Stimulated activated CD8-positive, alpha-beta memory T cell treated with anti-CD3 and anti-CD28 coated beads, Interleukin-15, amount 100 ng/mL, for 24 hours (primary cell): ENCODE measurements around the gene IRS4.

Source experiments
- DNase-seq: peaks from one replicate; pipeline ENCODE4 v3.0.0-alpha.2; 2020; ENCODE audit warnings: low read depth

IRS4 gene

DNA sequence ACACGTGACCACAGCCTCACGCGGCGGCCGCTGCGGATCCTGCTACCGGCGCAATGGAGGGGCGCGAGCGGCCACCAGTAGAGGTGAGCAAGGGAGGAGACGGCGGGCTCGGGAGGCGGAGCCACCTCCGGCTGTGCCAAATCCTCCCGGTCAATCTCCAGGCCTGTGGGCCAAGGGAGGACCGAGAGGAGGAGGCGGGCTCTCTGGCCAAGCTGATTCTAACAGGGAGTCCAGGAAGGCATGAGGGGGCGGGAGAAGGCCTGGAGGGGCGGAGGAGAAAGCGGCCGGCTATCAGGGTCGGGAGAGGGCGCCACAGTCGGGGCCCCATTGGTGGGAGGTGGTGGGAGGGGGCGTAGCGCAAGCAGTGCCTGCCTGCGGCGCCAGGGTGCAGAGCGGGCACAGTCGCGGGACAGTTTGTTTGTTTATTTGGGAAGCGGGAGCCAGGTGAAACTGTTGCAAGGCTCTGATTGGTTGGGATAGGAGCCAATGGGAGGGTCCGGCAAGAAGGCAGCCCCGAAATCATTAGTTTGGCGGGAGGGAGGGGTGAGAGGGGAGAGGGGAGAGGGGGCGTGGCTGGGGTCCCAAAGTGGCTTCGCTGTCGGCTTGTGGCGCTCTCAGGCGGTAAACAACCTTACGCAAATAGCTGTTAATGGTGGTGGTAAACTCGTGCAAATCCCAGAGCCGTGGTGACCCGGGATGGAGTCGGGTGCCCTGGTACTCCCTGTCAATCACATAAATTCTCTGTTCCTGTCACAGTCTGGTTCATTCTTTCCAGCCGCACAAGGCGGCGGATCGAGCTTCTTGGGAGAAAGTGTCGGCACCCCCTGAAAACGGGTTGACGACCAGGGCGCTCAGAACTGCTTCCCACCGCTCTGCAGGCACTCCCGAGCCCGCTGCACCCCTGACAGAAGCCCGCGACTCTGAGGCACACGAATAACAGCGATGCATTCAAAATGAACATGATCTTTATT lies at the start of gene IRS4:
TSS of gene IRS4 (minus strand) at position 55 of the 971 bp plus-strand sequence.
- DNase-seq: no peak

DNA sequence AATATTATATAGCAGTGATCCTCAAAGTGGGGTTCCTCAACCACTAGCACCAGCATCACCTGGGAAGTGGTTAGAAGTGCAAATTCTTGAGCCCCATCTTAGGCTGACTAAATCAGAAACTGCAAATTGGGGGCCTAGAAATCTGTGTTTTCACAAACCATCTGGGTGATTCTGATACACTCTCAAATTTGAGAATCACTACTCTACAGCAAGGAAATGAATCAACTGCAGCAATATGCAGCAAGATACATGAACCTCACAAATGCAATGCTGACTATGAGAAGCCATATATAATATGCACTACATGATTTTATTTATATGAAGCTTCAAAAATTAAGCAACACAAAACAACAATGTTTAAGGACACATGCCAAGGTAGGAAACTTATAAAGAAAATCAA lies 36.2 kb upstream of the IRS4 start:
- no peak for DNase-seq

- no peak for DNase-seq
Measured at GRCh38 chrX:108763559-108763958, 27.2 kb upstream of the IRS4 start.

- DNase-seq: no peak
Measured at GRCh38 chrX:108740299-108740774, 4.0 kb upstream of the IRS4 start.

DNA sequence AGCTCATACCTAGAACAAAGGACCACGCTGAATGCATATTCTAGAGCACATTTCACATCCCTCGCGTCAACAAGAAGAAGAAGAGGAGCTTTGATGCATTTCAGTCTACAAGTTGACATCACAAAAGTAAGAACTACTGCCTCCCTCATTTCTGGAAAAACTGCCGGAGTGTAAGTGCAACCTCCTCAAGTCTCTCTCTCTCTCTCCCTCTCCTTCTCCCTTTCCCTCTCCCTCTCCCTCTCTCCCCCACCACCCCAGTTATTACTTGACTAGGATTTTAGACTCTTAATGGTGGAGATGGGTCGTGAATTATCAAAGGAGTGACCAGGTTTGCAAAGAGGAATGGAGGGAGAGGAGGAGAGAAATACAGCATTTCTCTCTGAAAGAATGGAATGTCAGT lies 1.4 kb upstream of the IRS4 start:
- no peak for DNase-seq

GRCh38 chrX:108735679-108736508 lies 469 bp downstream of the IRS4 start:
- DNase-seq: no peak

DNA sequence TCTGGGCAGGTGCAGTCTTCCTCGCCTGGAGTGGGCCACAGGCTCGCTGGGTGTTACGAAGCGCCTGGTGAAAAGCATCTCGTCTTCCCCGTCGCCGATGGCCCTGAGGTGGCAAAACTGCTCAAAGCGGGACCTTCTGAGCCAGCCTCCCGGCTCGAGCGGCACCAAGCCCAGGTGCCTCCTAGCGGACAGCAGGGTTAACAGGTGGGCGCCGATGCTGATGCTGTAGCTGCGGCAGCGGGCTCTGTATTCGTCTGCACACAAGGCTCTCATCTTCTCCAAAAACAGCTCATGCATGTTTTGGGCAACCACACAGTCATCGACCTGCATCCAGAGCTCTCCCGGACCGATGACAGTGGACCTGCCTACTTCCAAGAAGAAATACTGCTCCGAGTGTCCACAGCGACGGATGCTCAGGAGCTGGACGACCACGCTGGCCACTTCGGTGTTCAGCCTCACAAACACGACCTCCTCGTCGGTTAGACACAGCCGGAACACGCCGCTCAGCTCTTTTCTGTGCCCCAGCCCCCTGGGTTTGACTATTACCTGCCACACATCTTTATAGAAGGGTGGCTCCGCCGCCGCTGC lies 1.2 kb downstream of the IRS4 start:
- DNase-seq: no peak

- no peak for DNase-seq
Measured at GRCh38 chrX:108734426-108734825, 1.9 kb downstream of the IRS4 start.

- no peak for DNase-seq
Measured at GRCh38 chrX:108732630-108733321, 3.6 kb downstream of the IRS4 start.

DNA sequence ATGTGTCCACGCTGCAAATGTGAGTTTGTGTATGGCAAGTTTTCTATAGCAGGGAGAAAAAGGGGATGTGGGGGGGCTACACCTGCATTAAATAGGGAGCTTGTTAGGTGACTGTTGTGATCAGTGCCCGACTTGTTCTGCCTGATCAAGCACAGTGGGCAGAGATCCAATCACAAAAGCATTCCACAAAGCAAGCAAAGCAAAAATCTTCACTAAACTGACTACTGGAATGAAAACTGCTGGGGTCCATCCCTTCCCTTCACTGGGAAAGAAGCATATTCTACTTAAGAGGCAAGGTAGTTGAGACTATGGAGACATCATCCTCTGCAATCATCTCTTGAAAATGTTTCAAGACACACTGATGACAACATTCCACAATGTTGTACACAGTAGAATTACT lies 5.2 kb downstream of the IRS4 start:
- no peak for DNase-seq

GRCh38 chrX:108726748-108727147 lies 9.6 kb downstream of the IRS4 start:
- DNase-seq: no peak

- DNase-seq: no peak
Measured at GRCh38 chrX:108722561-108722960, 13.8 kb downstream of the IRS4 start.

DNA sequence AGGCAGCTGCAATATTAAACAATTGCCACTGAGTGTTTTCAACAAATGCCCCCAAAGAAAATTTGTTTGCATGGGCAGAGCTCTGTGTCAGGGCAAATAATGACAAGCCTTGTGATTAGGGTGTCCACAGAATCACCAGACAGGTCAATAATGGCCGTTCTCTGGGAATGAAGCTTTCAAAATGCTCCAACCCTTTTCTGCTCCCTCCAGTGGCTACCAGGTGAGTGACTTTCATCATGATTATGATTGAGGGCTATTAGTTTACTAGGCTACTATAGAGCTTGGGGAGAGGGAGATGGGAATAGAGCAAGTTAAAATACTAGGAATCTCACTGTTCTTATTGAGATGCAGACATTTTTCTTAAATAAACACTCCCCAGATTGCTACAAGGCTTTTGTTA lies 23.5 kb downstream of the IRS4 start:
- no peak for DNase-seq

DNA sequence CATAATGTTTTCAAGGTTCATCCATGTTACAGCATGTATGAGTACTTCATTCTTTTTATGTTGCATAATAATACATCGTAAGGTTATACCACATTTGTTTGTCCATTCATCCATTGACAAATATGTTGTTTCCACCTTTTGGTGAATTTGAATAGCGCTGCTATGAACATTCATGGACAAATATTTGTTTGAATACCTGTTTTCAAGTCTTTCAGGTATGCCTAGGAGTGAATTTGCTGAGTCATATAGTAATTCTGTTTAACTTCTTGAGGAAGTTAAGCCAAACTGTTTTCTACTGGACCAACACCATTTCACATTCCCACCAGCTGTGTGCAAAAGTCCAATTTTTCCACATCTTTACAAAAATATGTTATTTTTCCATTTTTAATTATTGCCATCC lies 31.5 kb downstream of the IRS4 start:
- no peak for DNase-seq

GRCh38 chrX:108702530-108702929 lies 33.8 kb downstream of the IRS4 start:
- DNase-seq: no peak

DNA sequence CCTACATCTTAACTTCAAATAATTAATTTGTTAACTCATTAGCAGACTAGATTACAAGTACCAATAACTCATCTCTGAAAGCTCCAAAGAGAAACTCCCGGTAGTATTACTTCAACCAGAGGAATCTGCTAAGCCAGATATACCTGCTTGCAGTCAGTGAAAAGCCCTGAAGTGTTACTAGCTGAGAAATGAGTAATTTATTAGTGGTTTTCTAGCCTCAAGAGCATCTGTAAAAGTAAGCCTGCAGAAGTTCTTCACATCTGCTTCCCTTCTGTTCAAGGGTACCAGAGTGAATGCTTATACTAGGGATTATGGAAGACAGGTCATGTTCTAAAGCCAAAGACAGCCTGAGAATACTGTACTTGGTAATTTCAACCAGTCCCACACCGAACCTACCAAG lies 34.7 kb downstream of the IRS4 start:
- DNase-seq: no peak

- DNase-seq: no peak
Measured at GRCh38 chrX:108699368-108699767, 37.0 kb downstream of the IRS4 start.

DNA sequence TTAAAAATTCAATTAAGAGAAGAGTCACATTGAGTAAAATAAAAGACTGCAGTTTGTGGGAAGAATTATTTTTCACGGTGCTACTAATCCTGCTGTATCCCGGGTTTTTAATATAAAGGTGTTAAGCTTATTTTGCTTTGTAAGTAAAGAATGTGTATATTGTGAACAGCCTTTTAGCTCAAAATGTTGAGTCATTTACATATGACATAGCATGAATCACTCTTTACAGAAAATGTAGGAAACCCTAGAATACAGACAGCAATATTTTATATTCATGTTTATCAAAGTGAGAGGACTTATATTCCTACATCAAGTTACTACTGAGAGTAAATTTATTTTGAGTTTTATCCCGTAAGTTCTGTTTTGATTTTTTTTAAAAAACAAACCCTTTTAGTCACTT lies 39.7 kb downstream of the IRS4 start:
- DNase-seq: no peak
